Nephron progenitor cell (in vitro differentiated cells): Measurements from ENCODE around the gene RNF223.
"Not testable (repeated sequence)": the region's sequence is repeated elsewhere in the genome, so short reads cannot be mapped to it uniquely, and the experiment has no call there.

ENCODE experiments used
- DNase-seq: peaks from one replicate; pipeline ENCODE4 v3.0.0; 2021
- H3K27ac Mint-ChIP-seq: 2 replicates; pipeline ENCODE4 v1.8.0; 2021; ENCODE audit warnings: mild to moderate bottlenecking, moderate library complexity, mixed read lengths
- H3K27me3 Mint-ChIP-seq: 2 replicates; pipeline ENCODE4 v1.8.0; 2021; ENCODE audit warnings: mild to moderate bottlenecking, low read depth, mixed read lengths; ENCODE audit not compliant: poor library complexity
- H3K36me3 Mint-ChIP-seq: 2 replicates; pipeline ENCODE4 v1.8.0; 2021; ENCODE audit warnings: low read depth, mixed read lengths
- H3K4me1 Mint-ChIP-seq: 2 replicates; pipeline ENCODE4 v1.8.0; 2021; ENCODE audit warnings: mixed read lengths
- H3K4me3 Mint-ChIP-seq: 2 replicates; pipeline ENCODE4 v1.8.0; 2021; ENCODE audit warnings: mild to moderate bottlenecking, moderate library complexity, mixed read lengths
- H3K9me3 Mint-ChIP-seq: 2 replicates; pipeline ENCODE4 v1.8.0; 2021; ENCODE audit warnings: mild to moderate bottlenecking, moderate library complexity, mixed read lengths
- TF ChIP-seq, protein P1 (sequence below): fragments of 200-600 bp; sonication (generic); IDR thresholded peaks from 2 replicates; pipeline ENCODE4 v1.5.0; 2021; ENCODE audit warnings: antibody characterized with exemption

RNF223 gene

DNA sequence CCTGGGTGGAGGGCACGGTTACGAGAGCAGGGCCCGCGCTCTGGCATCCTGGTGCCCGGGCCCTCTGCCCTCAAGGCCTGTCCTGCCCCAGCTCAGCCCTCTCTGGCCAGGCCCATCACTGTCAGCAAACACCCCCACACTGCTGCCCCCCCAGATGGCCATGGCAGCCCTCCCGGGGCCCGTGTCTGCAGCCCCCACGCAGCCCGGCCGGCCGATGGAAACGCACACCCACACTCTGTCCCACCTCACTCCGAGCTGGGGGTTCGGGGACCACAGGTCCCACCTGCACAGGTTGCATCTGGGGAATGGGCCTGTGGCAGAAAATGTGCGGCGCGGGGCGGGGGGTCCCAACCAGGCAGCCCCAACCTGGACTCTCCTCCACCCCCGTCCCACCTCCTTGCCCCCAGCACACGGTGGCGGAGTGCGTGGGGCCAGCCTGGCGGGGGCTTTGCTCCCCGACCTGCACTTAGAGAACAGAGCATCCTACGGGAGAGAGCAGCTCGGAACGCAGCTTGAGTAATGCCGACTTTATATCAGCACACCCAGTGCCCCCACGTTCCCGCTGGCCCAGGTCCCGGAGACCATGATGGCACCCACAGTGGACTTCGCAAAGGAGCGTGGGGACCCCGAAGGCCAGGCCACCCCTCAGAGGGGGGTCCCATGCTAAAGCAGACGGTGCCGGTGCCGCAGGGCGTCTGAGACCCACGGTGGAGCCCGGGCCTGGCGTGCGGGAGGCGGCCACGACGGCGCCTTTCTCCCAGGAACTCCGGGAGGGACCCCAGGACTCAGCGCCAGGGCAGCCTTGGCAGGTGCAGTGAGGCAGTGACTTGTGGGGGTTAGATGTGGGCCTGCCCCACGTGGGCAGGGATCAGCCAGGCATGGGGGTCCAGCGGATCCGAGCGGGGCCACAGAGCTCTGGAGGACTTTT, 7.5 kb upstream of the RNF223 start:
- Mint-ChIP-seq H3K27ac (no peak overlapping the region), H3K4me1 (peaks cover 2% of the 10 kb centered on the region), H3K27me3 (peaks cover 9% of the 10 kb centered on the region), H3K9me3 (no peaks in the 10 kb centered on the region), H3K4me3 (no peak overlapping the region), H3K36me3 (no peaks in the 10 kb centered on the region)
- no peak for DNase-seq
- TF ChIP-seq, protein P1, sequence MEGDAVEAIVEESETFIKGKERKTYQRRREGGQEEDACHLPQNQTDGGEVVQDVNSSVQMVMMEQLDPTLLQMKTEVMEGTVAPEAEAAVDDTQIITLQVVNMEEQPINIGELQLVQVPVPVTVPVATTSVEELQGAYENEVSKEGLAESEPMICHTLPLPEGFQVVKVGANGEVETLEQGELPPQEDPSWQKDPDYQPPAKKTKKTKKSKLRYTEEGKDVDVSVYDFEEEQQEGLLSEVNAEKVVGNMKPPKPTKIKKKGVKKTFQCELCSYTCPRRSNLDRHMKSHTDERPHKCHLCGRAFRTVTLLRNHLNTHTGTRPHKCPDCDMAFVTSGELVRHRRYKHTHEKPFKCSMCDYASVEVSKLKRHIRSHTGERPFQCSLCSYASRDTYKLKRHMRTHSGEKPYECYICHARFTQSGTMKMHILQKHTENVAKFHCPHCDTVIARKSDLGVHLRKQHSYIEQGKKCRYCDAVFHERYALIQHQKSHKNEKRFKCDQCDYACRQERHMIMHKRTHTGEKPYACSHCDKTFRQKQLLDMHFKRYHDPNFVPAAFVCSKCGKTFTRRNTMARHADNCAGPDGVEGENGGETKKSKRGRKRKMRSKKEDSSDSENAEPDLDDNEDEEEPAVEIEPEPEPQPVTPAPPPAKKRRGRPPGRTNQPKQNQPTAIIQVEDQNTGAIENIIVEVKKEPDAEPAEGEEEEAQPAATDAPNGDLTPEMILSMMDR = no peak

DNA sequence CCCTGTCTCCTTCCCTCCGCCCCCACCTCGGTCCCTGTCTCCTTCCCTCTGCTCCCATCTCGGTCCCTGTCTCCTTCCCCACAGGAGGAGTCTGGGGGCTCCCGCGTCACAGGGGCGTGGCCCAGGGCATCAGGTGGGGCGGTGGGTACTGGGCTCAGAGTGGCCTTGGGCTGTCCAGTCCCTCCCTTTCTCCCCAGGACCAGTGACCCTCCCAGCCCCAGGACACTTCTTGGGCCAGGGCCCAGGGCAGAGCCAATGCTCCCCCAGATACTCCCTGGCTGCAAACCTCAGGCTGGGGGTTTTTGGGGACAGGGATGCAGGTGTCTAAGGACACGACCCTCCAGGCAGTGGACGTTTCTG, 6.8 kb upstream of the RNF223 start:
- no peak for DNase-seq
- no peaks in the 10 kb centered on the region for H3K36me3 Mint-ChIP-seq
- no peak overlapping the region for H3K4me3 Mint-ChIP-seq
- no peaks in the 10 kb centered on the region for H3K9me3 Mint-ChIP-seq
- H3K4me1 Mint-ChIP-seq = no peaks in the 10 kb centered on the region
- no peak overlapping the region for H3K27ac Mint-ChIP-seq
- H3K27me3 Mint-ChIP-seq = peaks cover 10% of the 10 kb centered on the region
- TF ChIP-seq, protein P1 = no peak

DNA sequence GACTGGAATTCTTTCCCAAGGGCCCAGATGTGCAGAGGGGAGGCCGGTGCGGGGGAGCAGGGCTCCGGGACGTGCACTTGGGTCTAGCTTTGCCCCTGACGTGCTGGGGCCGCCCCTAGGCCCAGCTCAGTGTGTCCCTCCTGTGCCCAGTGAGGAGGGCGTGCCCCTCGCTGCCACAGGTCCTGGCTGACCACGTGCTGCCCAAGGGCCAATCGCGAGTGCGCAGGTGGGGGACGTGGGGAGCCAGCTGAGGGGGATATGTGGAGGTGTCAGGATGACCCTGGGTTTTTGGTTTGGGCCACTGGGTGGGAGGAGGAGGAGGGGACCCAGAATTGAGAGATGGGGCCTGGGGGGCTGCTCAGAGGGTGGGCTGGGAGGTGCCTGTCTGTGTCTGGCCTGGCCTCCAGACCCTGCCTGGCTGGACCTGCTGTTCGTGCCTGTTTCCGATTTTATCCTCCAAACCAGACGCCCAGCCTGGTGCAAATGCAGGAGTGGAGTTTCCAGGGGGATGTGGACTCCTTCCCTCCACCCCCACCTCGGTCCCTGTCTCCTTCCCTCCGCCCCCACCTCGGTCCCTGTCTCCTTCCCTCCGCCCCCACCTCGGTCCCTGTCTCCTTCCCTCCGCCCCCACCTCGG, 6.1 kb upstream of the RNF223 start:
- Mint-ChIP-seq H3K4me1 (no peaks in the 10 kb centered on the region), H3K36me3 (no peaks in the 10 kb centered on the region), H3K9me3 (no peaks in the 10 kb centered on the region), H3K4me3 (peak overlapping the region; percentile 34), H3K27ac (no peak overlapping the region), H3K27me3 (peaks cover 15% of the 10 kb centered on the region)
- TF ChIP-seq, protein P1 = no peak
- peak; percentile 65 for DNase-seq

DNA sequence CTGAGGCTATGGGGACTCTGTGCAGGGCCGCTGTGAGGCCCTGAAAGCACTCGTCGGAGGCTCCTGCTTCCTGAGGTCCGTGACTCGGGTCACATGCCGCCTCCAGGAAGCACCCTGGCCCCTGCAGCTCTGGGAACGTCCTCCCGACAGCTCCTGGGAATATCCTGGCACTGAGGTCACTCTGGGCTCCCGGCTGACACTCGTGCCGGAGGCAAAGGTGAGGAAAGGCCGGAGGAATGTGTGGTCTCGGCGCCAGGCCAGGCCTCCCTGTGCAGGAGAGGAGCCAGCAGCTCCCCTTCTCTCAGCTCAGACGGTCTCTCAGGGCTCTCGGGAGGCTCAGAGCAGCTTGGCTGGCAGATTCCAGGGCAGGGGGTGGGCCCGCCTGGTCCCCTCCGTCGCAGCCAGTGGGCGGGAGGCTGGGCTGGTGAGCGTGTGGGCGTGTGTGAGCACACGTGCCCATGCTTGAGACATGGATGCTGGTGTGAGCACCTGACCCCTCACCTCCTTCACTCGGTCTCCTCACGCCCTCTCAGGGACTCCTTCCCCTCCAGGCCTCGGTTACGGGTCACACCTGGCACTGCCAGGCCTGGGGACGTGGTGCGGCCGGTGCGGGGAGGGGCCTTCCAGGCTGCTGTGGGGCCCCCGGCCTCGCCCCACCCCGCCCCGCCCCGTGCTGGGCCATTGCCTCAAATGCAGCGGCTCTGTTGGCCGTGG, 5.5 kb upstream of the RNF223 start:
- peaks cover 18% of the 10 kb centered on the region for H3K27me3 Mint-ChIP-seq
- H3K9me3 Mint-ChIP-seq = no peaks in the 10 kb centered on the region
- H3K4me1 Mint-ChIP-seq = peaks cover 3% of the 10 kb centered on the region
- DNase-seq = peak; percentile 61
- no peaks in the 10 kb centered on the region for H3K36me3 Mint-ChIP-seq
- H3K27ac Mint-ChIP-seq = no peak overlapping the region
- TF ChIP-seq, protein P1 = no peak
- peak overlapping the region; percentile 55 for H3K4me3 Mint-ChIP-seq

DNA sequence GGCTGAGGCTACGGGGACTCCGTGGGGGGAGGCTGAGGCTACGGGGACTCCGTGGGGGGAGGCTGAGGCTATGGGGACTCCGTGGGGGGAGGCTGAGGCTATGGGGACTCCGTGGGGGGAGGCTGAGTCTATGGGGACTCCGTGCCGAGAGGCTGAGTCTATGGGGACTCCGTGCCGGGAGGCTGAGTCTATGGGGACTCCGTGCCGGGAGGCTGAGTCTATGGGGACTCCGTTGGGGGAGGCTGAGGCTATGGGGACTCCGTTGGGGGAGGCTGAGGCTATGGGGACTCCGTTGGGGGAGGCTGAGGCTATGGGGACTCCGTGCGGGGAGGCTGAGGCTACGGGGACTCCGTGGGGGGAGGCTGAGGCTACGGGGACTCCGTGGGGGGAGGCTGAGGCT, 3.3 kb upstream of the RNF223 start:
- DNase-seq, H3K9me3 Mint-ChIP-seq, H3K36me3 Mint-ChIP-seq, H3K27ac Mint-ChIP-seq, H3K4me3 Mint-ChIP-seq, H3K4me1 Mint-ChIP-seq: not testable (repeated sequence)
- H3K27me3 Mint-ChIP-seq = peaks cover 22% of the 10 kb centered on the region
